NB4 (cell line): Measurements from ENCODE around the gene CAT.
A peak's percentile ranks its signal among the peaks of the same experiment; 100 is the strongest.

ENCODE experiments used
- DNase-seq: peaks from one replicate; pipeline ENCODE4 v3.0.0; 2010; ENCODE audit warnings: low read depth
- H3K4me3 ChIP-seq: one replicate; pipeline ENCODE4 v1.5.1; 2011; ENCODE audit warnings: mild to moderate bottlenecking, low read depth, low read length, moderate library complexity
- MYC ChIP-seq: IDR thresholded peaks from 2 replicates; pipeline ENCODE4 v1.6.1; 2011; ENCODE audit warnings: low read depth, low read length
- POLR2A ChIP-seq: IDR thresholded peaks from 2 replicates; pipeline ENCODE4 v1.6.1; 2011; ENCODE audit warnings: mild to moderate bottlenecking; ENCODE audit not compliant: insufficient read length; ENCODE audit errors: extremely low read depth
- TF ChIP-seq, protein P1 (sequence below): IDR thresholded peaks from one replicate; pipeline ENCODE4 v1.5.1; 2012; ENCODE audit warnings: low read depth, low read length
- TF ChIP-seq, protein P2 (sequence below): IDR thresholded peaks from 2 replicates; pipeline ENCODE4 v1.6.1; 2011; ENCODE audit warnings: low read depth, low read length

Gene CAT

DNA sequence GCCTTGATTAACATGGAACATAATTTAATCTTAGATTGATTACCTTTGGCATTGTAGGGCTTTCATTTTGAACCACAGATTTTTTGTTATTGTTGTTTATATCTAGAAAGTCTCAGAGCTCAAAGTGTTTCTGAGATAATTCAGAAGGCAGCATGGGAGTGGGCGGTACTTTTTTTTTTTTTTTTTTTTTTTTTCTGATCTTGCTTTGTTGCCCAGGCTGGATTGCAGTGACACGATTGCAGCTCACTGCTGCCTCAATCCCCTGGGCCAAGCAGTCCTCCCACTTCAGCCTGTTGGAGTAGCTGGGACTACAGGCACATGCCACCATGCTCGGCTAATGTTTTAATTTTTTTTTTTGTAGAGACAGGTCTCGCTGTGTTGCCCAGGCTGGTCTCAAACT, 21.5 kb downstream of the CAT start:
- no peak for DNase-seq
- no peak overlapping the region for H3K4me3 ChIP-seq
- TF ChIP-seq POLR2A (no peak), MYC (no peak)
- TF ChIP-seq, protein P1, sequence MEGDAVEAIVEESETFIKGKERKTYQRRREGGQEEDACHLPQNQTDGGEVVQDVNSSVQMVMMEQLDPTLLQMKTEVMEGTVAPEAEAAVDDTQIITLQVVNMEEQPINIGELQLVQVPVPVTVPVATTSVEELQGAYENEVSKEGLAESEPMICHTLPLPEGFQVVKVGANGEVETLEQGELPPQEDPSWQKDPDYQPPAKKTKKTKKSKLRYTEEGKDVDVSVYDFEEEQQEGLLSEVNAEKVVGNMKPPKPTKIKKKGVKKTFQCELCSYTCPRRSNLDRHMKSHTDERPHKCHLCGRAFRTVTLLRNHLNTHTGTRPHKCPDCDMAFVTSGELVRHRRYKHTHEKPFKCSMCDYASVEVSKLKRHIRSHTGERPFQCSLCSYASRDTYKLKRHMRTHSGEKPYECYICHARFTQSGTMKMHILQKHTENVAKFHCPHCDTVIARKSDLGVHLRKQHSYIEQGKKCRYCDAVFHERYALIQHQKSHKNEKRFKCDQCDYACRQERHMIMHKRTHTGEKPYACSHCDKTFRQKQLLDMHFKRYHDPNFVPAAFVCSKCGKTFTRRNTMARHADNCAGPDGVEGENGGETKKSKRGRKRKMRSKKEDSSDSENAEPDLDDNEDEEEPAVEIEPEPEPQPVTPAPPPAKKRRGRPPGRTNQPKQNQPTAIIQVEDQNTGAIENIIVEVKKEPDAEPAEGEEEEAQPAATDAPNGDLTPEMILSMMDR: no peak
- TF ChIP-seq, protein P2, sequence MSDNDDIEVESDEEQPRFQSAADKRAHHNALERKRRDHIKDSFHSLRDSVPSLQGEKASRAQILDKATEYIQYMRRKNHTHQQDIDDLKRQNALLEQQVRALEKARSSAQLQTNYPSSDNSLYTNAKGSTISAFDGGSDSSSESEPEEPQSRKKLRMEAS: no peak

DNA sequence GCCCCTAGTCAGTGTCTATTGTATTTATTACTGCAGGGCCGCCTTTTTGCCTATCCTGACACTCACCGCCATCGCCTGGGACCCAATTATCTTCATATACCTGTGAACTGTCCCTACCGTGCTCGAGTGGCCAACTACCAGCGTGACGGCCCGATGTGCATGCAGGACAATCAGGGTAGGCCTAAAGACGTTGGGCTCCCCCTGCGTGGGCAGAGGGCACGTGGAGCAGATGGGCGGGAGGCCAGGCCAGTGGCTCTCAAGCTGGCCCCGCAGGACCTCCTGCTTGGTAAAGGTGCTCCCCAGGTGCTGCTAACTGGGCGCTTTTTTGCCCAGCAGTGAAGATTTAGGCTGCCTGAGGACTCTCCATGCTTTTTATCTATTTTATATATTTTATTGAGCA, 22.5 kb downstream of the CAT start:
- H3K4me3 ChIP-seq: no peak overlapping the region
- TF ChIP-seq POLR2A (no peak), MYC (no peak)
- TF ChIP-seq, protein P2: no peak
- TF ChIP-seq, protein P1: no peak
- DNase-seq: no peak

DNA sequence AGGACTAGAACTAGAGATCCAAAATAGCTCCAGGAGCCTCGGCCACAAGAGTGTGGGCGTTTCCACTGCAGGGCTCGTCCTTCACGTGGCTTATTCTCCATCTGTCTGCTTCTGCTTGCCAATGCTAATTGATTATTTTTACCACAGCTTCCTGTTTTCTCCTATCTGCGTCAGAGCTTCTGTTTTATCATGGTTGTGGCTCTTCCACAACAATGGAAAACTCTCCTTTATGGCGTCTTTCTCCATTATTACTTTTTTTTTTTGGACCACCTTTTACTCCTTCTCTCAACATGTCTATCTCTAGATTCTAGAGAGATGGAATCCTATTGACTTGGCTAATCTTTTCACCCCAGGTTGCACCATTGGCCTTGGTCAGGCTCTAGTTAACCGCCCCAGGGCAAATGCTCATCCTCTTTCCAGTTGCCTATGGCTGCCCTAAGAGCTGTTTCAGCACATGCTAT, 25.9 kb downstream of the CAT start:
- peak; percentile 85 for DNase-seq
- TF ChIP-seq, protein P1: no peak
- TF ChIP-seq, protein P2: peak; percentile 90
- TF ChIP-seq POLR2A: no peak
- peak; percentile 88 for TF ChIP-seq MYC
- H3K4me3 ChIP-seq: no peak overlapping the region

DNA sequence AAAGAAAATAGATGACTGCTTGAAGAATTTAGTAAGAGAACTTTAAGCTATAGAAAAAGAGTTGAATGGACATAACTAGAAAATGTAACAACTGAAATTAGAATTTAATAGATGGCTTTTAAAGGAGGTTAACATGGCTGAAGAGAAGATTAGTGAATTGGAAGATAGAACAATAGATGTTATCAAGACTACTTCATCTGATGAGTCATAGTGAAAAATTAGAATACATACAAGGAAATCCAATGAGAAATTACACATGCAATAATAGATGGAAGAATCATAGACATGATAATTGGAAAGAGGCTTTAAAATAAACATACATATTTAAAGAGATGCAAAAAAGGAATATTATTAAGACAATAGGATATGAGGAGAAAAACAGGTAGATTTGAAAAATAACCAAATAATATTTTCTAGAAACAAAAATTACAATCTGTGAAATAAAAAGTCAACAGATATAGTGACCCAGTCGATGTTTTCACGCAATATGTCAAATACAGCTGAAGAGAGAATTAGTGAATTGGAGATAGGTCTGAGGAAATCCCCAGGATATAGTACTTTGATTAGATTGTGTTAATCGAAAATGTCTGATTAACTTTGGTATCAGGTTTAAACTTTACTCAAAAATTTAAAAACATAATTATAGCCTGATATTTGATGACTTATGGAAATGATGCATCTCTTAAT, 28.2 kb downstream of the CAT start:
- H3K4me3 ChIP-seq: no peak overlapping the region
- TF ChIP-seq, protein P1: no peak
- no peak for TF ChIP-seq POLR2A
- no peak for TF ChIP-seq MYC
- TF ChIP-seq, protein P2: no peak
- DNase-seq: no peak

DNA sequence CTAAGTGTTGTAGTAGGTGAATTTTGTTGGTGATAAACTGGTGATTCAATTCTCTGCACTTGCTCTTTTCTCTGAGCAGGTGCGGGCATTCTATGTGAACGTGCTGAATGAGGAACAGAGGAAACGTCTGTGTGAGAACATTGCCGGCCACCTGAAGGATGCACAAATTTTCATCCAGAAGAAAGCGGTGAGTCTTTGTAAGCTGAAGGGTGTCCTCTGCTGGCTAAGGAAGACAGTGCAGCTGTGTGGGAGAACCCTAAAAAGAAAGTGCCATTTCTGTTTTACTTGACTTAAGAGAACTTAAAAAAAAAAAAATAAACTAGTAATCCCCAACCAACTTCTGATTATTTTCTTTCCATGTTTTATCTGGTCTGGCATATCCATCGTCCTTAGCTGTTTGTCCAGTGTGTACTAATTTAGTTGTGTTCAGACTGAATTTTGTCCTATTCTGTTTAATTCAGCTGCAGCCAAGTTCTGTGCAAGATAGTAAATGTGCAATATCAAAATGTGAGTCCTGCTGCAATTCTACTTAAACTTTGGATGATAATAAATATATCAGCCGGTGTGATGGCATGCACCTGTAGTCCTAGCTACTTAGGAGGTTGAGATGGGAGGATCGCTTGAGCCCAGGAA, 29.6 kb downstream of the CAT start:
- H3K4me3 ChIP-seq: no peak overlapping the region
- TF ChIP-seq, protein P2: no peak
- TF ChIP-seq, protein P1: peak; percentile 90
- DNase-seq: peak; percentile 76
